Measurements from ENCODE around the gene TNNC2. TPM values are rescaled to one million over a fixed set of nuclear protein-coding genes. Genes with fewer than 3 reads are reported as not detected.
"Not testable (repeated sequence)": the region's sequence is repeated elsewhere in the genome, so short reads cannot be mapped to it uniquely, and the experiment has no call there.

The TNNC2 gene
- total and polyA plus RNA-seq, 2 of the 13 experiments (the other 11 are each of a cell fraction or from before 2014, with no cell fraction given): 1.8 to 4.7 TPM

DNA sequence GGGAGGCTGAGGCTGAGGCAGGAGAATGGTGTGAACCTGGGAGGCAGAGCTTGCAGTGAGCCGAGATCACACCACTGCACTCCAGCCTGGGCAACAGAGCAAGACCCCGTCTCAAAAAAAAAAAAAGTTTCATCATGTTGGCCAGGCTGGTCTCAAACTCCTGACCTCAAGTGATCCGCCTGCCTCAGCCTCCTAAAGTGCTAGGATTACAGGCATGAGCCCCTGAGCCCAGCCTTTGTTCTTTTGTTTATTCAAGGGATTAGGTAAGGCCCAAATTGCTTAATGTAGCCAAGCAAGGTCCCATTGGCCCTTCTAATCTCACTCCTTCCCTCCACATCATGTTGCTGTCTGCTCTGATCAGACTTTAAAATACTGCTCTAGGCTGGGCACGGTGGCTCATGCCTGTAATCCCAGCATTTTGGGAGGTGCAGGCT lies 2.6 kb upstream of the TNNC2 start:
- H3K4me3 ChIP-seq (replicated peaks in 1 of 3; ENCODE audit: insufficient read depth in 1 of 3, low read depth in 2 of 3, low read length in 3 of 3); H4K20me1 ChIP-seq (ENCODE audit: insufficient read depth, low read length); CTCF ChIA-PET (ENCODE audit: low intra/inter-chr PET ratio, low total read pairs); H3K27ac ChIP-seq (ENCODE audit: extremely low read length, insufficient read depth, low read length); H3K79me2 ChIP-seq (ENCODE audit: insufficient read depth, low read length); BruUV-seq (replicated peaks); H3K27me3 ChIP-seq (ENCODE audit: control insufficient read depth in 1 of 2, insufficient read depth in 2 of 2, low read length in 2 of 2); H3K9me3 ChIP-seq (ENCODE audit: low read length); H3K36me3 ChIP-seq (replicated peaks in 1 of 2; ENCODE audit: control insufficient read depth in 1 of 2, insufficient read depth in 2 of 2, low read length in 2 of 2); H2AFZ ChIP-seq (ENCODE audit: low read length); H3K9ac ChIP-seq (ENCODE audit: insufficient read depth, low read depth, low read length); TF ChIP-seq SOX6 (IDR thresholded peaks at IDR 0.05): not testable (repeated sequence)
- Histone ChIP-seq H3K4me1 (ENCODE audit: insufficient read depth, low read length) (peaks cover 81% of the 10 kb centered on the region), H3K4me2 (ENCODE audit: low read depth, low read length) (peak overlapping the region; percentile 1; the same call in 1 of the 2 replicates)
- in situ Hi-C loops (cut with HindIII; ENCODE audit: extremely low pct_ligation_motif_present, low pct_unique_long_range_greater_than_20kb) (loop anchor here (5.0 kb wide), 1 partner anchor 118 kb away; no protein-coding TSS in a partner anchor), intact Hi-C loops (cut with micrococcal nuclease; ENCODE audit: unreplicated experiment) (loop anchor here (5.0 kb wide), 2 partner anchors 53 to 103 kb away; partner anchors contain the start of genes PCIF1 and ZSWIM1)
- WGBS (ENCODE audit: low lambda C conversion rate): 6% methylated on average over 4 of the region's 4 CpGs
- POLR2A ChIA-PET: interaction anchor here (1.3 kb wide), 1 partner anchor 10 kb away, joined by 3 read pairs; no protein-coding TSS in a partner anchor
- ATAC-seq (peak; percentile 24), FAIRE-seq (peak; percentile 79), DNase-seq (ENCODE audit: low spot score) (peak; percentile 94)
- TF ChIP-seq, protein P1, sequence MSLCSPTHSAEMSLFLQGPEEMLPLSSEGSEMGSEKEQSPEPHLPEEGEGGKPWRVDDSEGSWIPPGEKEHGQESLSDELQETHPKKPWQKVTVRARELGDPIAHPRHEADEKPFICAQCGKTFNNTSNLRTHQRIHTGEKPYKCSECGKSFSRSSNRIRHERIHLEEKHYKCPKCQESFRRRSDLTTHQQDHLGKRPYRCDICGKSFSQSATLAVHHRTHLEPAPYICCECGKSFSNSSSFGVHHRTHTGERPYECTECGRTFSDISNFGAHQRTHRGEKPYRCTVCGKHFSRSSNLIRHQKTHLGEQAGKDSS (CRISPR knock-in tag; IDR thresholded peaks at IDR 0.05; ENCODE audit: borderline replicate concordance, low read depth): 0 out of 2 replicates have a peak, but pooled peaks have one; percentile 15
- TF ChIP-seq SP4 (CRISPR knock-in tag; IDR thresholded peaks at IDR 0.05): 0 out of 2 replicates have a peak, but pooled peaks have one; percentile 43
- TF ChIP-seq TAF1 (CRISPR knock-in tag; IDR thresholded peaks at IDR 0.05): peak; percentile 36; the same call in 1 of the 2 replicates
- TF ChIP-seq ZMYM2 (CRISPR knock-in tag; IDR thresholded peaks at IDR 0.05): peak; percentile 95
- TF ChIP-seq MED1 (CRISPR knock-in tag; IDR thresholded peaks at IDR 0.05): peak; percentile 63
- TF ChIP-seq, protein P2, sequence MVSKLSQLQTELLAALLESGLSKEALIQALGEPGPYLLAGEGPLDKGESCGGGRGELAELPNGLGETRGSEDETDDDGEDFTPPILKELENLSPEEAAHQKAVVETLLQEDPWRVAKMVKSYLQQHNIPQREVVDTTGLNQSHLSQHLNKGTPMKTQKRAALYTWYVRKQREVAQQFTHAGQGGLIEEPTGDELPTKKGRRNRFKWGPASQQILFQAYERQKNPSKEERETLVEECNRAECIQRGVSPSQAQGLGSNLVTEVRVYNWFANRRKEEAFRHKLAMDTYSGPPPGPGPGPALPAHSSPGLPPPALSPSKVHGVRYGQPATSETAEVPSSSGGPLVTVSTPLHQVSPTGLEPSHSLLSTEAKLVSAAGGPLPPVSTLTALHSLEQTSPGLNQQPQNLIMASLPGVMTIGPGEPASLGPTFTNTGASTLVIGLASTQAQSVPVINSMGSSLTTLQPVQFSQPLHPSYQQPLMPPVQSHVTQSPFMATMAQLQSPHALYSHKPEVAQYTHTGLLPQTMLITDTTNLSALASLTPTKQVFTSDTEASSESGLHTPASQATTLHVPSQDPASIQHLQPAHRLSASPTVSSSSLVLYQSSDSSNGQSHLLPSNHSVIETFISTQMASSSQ (IDR thresholded peaks at IDR 0.05; ENCODE audit: low read depth): not testable (repeated sequence)
- TF ChIP-seq, protein P2 (CRISPR knock-in tag; IDR thresholded peaks at IDR 0.05; ENCODE audit: borderline replicate concordance): 0 out of 2 replicates have a peak, but pooled peaks have one; percentile 7
- TF ChIP-seq ZNF331 (CRISPR knock-in tag; IDR thresholded peaks at IDR 0.05): peak; percentile 87; the same call in 1 of the 2 replicates
- peak; percentile 74; the same call in 1 of the 2 replicates for TF ChIP-seq ZNF292 (CRISPR knock-in tag; IDR thresholded peaks at IDR 0.05; ENCODE audit: borderline replicate concordance, low read depth)
- peak; percentile 92 for TF ChIP-seq SOX6 (CRISPR knock-in tag; IDR thresholded peaks at IDR 0.05)
- TF ChIP-seq, protein P3, sequence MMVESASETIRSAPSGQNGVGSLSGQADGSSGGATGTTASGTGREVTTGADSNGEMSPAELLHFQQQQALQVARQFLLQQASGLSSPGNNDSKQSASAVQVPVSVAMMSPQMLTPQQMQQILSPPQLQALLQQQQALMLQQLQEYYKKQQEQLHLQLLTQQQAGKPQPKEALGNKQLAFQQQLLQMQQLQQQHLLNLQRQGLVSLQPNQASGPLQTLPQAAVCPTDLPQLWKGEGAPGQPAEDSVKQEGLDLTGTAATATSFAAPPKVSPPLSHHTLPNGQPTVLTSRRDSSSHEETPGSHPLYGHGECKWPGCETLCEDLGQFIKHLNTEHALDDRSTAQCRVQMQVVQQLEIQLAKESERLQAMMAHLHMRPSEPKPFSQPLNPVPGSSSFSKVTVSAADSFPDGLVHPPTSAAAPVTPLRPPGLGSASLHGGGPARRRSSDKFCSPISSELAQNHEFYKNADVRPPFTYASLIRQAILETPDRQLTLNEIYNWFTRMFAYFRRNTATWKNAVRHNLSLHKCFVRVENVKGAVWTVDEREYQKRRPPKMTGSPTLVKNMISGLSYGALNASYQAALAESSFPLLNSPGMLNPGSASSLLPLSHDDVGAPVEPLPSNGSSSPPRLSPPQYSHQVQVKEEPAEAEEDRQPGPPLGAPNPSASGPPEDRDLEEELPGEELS (CRISPR knock-in tag; IDR thresholded peaks at IDR 0.05): peak; percentile 62
- TF ChIP-seq RAD21 (CRISPR knock-in tag; IDR thresholded peaks at IDR 0.05): peak; percentile 25; the same call in 1 of the 2 replicates
- TF ChIP-seq NFYB (CRISPR knock-in tag; IDR thresholded peaks at IDR 0.05): peak; percentile 46; the same call in 1 of the 2 replicates
- TF ChIP-seq ZFP90 (CRISPR knock-in tag; IDR thresholded peaks at IDR 0.05; ENCODE audit: borderline replicate concordance): 0 out of 2 replicates have a peak, but pooled peaks have one; percentile 54
- TF ChIP-seq ZSCAN31 (CRISPR knock-in tag; IDR thresholded peaks at IDR 0.05; ENCODE audit: low read depth): peak; percentile 38; the same call in 1 of the 2 replicates
- TF ChIP-seq KDM2A (CRISPR knock-in tag; IDR thresholded peaks at IDR 0.05; ENCODE audit: borderline replicate concordance, low read depth): 0 out of 2 replicates have a peak, but pooled peaks have one; percentile 29
- TF ChIP-seq TEAD3 (CRISPR knock-in tag; optimal IDR thresholded peaks at IDR 0.05; ENCODE audit: borderline replicate concordance): peak; percentile 59
- peak; percentile 90 for TF ChIP-seq ZMYM3 (CRISPR knock-in tag; IDR thresholded peaks at IDR 0.05)
